Esophagus muscularis mucosa (tissue), 4 donors: ENCODE results near the gene CASP9.

Source experiments
- CTCF ChIP-seq, 3 experiments: fragments of 200-600 bp in 2 of 3; fragments of 450-650 bp in 1 of 3; sonication (generic) in 2 of 3; IDR thresholded peaks; one replicate each; pipeline ENCODE4 v1.5.1; 2017 to 2019; ENCODE audit warnings: antibody characterized with exemption in 3 of 3, mild to moderate bottlenecking in 2 of 3, moderate library complexity in 1 of 3
- EP300 ChIP-seq: sonication (generic); formaldehyde crosslinking; IDR thresholded peaks from one replicate; pipeline ENCODE4 v1.6.1; 2017; ENCODE audit warnings: antibody characterized with exemption
- POLR2A ChIP-seq: fragments of 450-650 bp; IDR thresholded peaks from one replicate; pipeline ENCODE4 v1.6.1; 2017; ENCODE audit warnings: antibody characterized with exemption, moderate library complexity, mild to moderate bottlenecking, low read depth
- POLR2AphosphoS5 ChIP-seq, 2 donors: sonication (generic); formaldehyde crosslinking; IDR thresholded peaks; one replicate each; pipeline ENCODE4 v1.6.1; 2017; ENCODE audit warnings: antibody characterized with exemption in 2 of 2

- TF ChIP-seq CTCF (IDR thresholded peaks at IDR 0.05) (no peak), POLR2AphosphoS5 (IDR thresholded peaks at IDR 0.05) (no peak), POLR2A (no peak), EP300 (no peak)
Measured at GRCh38 chr1:15557594-15557993, 33.6 kb upstream of the CASP9 start.
